Liver (tissue), 9 donors: ENCODE measurements around the gene TMC1. TPM values are rescaled to one million over a fixed set of nuclear protein-coding genes. Genes with fewer than 3 reads are reported as not detected.

Experiments used
- DNase-seq: peaks from one replicate; pipeline ENCODE4 v3.0.0-alpha.2; 2017; ENCODE audit warnings: low spot score
- H3K27ac ChIP-seq, 2 donors: one replicate each; pipeline ENCODE4 v1.7.0; 2013; ENCODE audit warnings: inconsistent platforms in 2 of 2, low read length in 2 of 2, control low read depth in 1 of 2, low read depth in 1 of 2, mild to moderate bottlenecking in 1 of 2
- H3K27me3 ChIP-seq, 4 donors: one replicate each; pipeline versions ENCODE4 v1.6.1 to v1.7.0; 2013; ENCODE audit warnings: low read length in 3 of 4, inconsistent platforms in 1 of 4, mild to moderate bottlenecking in 1 of 4, moderate library complexity in 1 of 4; ENCODE audit not compliant: control insufficient read depth in 4 of 4, insufficient read depth in 4 of 4
- H3K36me3 ChIP-seq, 4 donors: one replicate each; pipeline versions ENCODE4 v1.6.1 to v1.7.0; 2013; ENCODE audit warnings: low read length in 3 of 4, mild to moderate bottlenecking in 3 of 4, low read depth in 1 of 4, moderate library complexity in 1 of 4; ENCODE audit not compliant: control insufficient read depth in 4 of 4, insufficient read depth in 3 of 4
- H3K4me1 ChIP-seq, 4 donors: one replicate each; pipeline versions ENCODE4 v1.6.1 to v1.7.0; 2013; ENCODE audit warnings: low read length in 3 of 4, mild to moderate bottlenecking in 3 of 4, moderate library complexity in 1 of 4; ENCODE audit not compliant: control insufficient read depth in 4 of 4, insufficient read depth in 4 of 4
- H3K4me3 ChIP-seq, 3 donors: one replicate each; pipeline versions ENCODE4 v1.6.1 to v1.7.0; 2013; ENCODE audit warnings: low read length in 3 of 3, control low read depth in 1 of 3, low read depth in 1 of 3, mild to moderate bottlenecking in 1 of 3
- H3K9ac ChIP-seq, 2 donors: one replicate each; pipeline ENCODE4 v1.7.0; 2013; ENCODE audit warnings: low read length in 2 of 2, mild to moderate bottlenecking in 2 of 2, moderate library complexity in 2 of 2, control low read depth in 1 of 2, low read depth in 1 of 2
- H3K9me3 ChIP-seq, 4 donors: one replicate each; pipeline versions ENCODE4 v1.6.1 to v1.7.0; 2013; ENCODE audit warnings: low read length in 3 of 4; ENCODE audit not compliant: control insufficient read depth in 4 of 4
- ATF3 ChIP-seq: IDR thresholded peaks from 2 replicates; pipeline ENCODE4 v1.6.1; 2016; ENCODE audit warnings: antibody characterized with exemption
- CTCF ChIP-seq: fragments of 150-350 bp; IDR thresholded peaks from 2 replicates; pipeline ENCODE4 v1.5.1; 2017; ENCODE audit warnings: improper control_type of control experiment, low read depth, low read length; ENCODE audit not compliant: missing input control
- EGR1 ChIP-seq, 2 donors: IDR thresholded peaks; 2 replicates each; pipeline ENCODE4 v1.6.1; 2016 to 2018; ENCODE audit warnings: antibody characterized with exemption in 2 of 2, low read depth in 2 of 2
- FOXA1 ChIP-seq: IDR thresholded peaks from 2 replicates; pipeline ENCODE4 v1.6.1; 2016; ENCODE audit warnings: antibody characterized with exemption
- FOXA2 ChIP-seq: IDR thresholded peaks from 2 replicates; pipeline ENCODE4 v1.6.1; 2016; ENCODE audit warnings: antibody characterized with exemption
- GABPA ChIP-seq, 2 donors: IDR thresholded peaks in 1 of 2; conservative IDR thresholded peaks in 1 of 2; 2 replicates each; pipeline ENCODE4 v1.6.1; 2016; ENCODE audit warnings: antibody characterized with exemption in 2 of 2, mild to moderate bottlenecking in 1 of 2, moderate library complexity in 1 of 2
- HNF4A ChIP-seq, 2 donors: conservative IDR thresholded peaks; 2 replicates each; pipeline ENCODE4 v1.6.1; 2016; ENCODE audit warnings: antibody characterized with exemption in 2 of 2, mild to moderate bottlenecking in 2 of 2
- HNF4G ChIP-seq: IDR thresholded peaks from 2 replicates; pipeline ENCODE4 v1.6.1; 2016; ENCODE audit warnings: antibody characterized with exemption
- JUND ChIP-seq, 2 donors: IDR thresholded peaks; 2 replicates each; pipeline ENCODE4 v1.6.1; 2016; ENCODE audit warnings: antibody characterized with exemption in 2 of 2
- NR2F2 ChIP-seq: IDR thresholded peaks from 2 replicates; pipeline ENCODE4 v1.6.1; 2016; ENCODE audit warnings: antibody characterized with exemption
- RAD21 ChIP-seq, 2 donors: IDR thresholded peaks; 2 replicates each; pipeline ENCODE4 v1.6.1; 2016; ENCODE audit warnings: antibody characterized with exemption in 2 of 2, mild to moderate bottlenecking in 2 of 2
- SP1 ChIP-seq: IDR thresholded peaks from 2 replicates; pipeline ENCODE4 v1.6.1; 2018; ENCODE audit warnings: antibody characterized with exemption, mild to moderate bottlenecking
- TAF1 ChIP-seq: conservative IDR thresholded peaks from 2 replicates; pipeline ENCODE4 v1.6.1; 2016; ENCODE audit warnings: antibody characterized with exemption, mild to moderate bottlenecking
- ZBTB33 ChIP-seq: IDR thresholded peaks from 2 replicates; pipeline ENCODE4 v1.6.1; 2016; ENCODE audit warnings: antibody characterized with exemption
- WGBS: extraction: QIAGEN DNeasy Blood & Tissue Kit; methylation state at CpG from one replicate; pipeline ENCODE4 v1.1.7; 2013; 5-methylcytosine and 5-hydroxymethylcytosine counted together
- polyA plus RNA-seq, 2 donors: library from polyadenylated mRNA; stranded (reverse) in 1 of 2; unstranded in 1 of 2; fragments of 200-250 nt in 1 of 2; fragments of >200 nt in 1 of 2; fragmentation: Nextera tagmentation in 1 of 2; extraction: Ambion mirVana in 1 of 2; gene quantifications; one replicate each; pipeline versions ENCODE4 v1.2.1 to v1.2.3, GENCODE V29; 2013 to 2015
- total RNA-seq, 2 donors: library from RNA; depleted of rRNA; stranded (reverse); fragments of >200 nt; gene quantifications; one replicate each; pipeline ENCODE4 v1.2.3, GENCODE V29; 2014
- TF ChIP-seq, protein P1 (sequence below): IDR thresholded peaks from 2 replicates; pipeline ENCODE4 v1.6.1; 2016; ENCODE audit warnings: antibody characterized with exemption
- donor health status: healthy.
- donor health status: healthy.
- donor health status: healthy.
- donor health status: healthy.
- donor health status: healthy.

TMC1 gene
- total and polyA plus RNA-seq, 4 donors = 0.09 TPM; not detected in 3

DNA sequence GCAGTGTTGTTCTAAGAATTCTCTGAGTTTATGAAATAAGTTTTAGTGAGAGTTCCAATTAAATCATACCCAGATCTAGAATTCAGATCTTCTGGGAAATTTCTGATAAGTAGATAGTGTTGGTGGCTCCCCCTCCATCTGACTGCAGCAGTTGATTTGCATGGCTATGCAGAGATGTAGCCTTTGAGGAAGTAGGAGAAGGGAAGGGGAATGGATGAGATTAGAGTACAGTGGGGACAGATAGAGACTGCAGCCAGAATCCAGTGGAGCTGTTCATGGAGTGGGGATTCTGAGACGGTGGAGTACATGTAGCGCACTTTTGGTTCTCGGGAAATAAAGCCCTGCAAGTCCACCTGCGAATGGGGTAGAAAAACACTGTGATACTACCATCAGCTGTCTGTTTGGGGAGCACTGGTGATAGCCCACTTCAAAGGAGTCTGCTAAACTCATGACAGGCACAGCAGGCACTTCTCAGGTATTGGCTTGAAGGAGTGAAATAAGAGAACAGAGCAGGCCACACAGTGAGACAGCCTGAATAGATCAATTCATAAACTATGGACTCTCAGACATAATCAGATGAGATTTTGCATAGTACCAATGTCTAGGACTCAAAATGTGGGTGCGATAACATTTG, 334.6 kb downstream of the TMC1 start:
- Histone ChIP-seq H3K9ac (no peak overlapping the region), H3K36me3 (no peaks in the 10 kb centered on the region), H3K27me3 (no peaks in the 10 kb centered on the region), H3K9me3 (no peaks in the 10 kb centered on the region), H3K4me3 (no peak overlapping the region), H3K4me1 (peaks cover 4 to 16% (median 14%) of the 10 kb centered on the region in 4 donors), H3K27ac (no peak overlapping the region)
- no peak for DNase-seq
- no peak for TF ChIP-seq SP1
- TF ChIP-seq FOXA2 = no peak
- WGBS = 87% methylated on average over 5 of the region's 5 CpGs

GRCh38 chr9:72856972-72857623, 335.7 kb downstream of the TMC1 start:
- no peaks in the 10 kb centered on the region for H3K9me3 ChIP-seq
- peak overlapping the region; percentile 22 to 87 for H3K9ac ChIP-seq
- TF ChIP-seq CTCF = peak; percentile 74
- peak; percentile 85 to 88 for TF ChIP-seq RAD21 (IDR thresholded peaks at IDR 0.05)
- TF ChIP-seq NR2F2 = peak; percentile 10
- no peak for TF ChIP-seq ZBTB33
- no peak for TF ChIP-seq ATF3
- peaks cover 4 to 16% (median 14%) of the 10 kb centered on the region in 4 donors for H3K4me1 ChIP-seq
- H3K36me3 ChIP-seq = no peaks in the 10 kb centered on the region
- H3K27me3 ChIP-seq = no peaks in the 10 kb centered on the region
- H3K4me3 ChIP-seq = no peak overlapping the region
- peak overlapping the region; percentile 90 to 91 for H3K27ac ChIP-seq
- 47% methylated on average over 8 of the region's 8 CpGs for WGBS
- DNase-seq = no peak

- 83% methylated on average over 2 of the region's 2 CpGs for whole genome bisulfite sequencing
- H3K36me3 ChIP-seq = no peaks in the 10 kb centered on the region
- peak overlapping the region; percentile 90 to 91 for H3K27ac ChIP-seq
- no peaks in the 10 kb centered on the region for H3K27me3 ChIP-seq
- peaks cover 4 to 16% (median 14%) of the 10 kb centered on the region in 4 donors for H3K4me1 ChIP-seq
- no peak for DNase-seq
- H3K4me3 ChIP-seq = no peak overlapping the region
- no peaks in the 10 kb centered on the region for H3K9me3 ChIP-seq
- peak overlapping the region in 1 of 2 donors; percentile 87 for H3K9ac ChIP-seq
- TF ChIP-seq GABPA (IDR thresholded peaks at IDR 0.05 in 1 of 2, conservative IDR thresholded peaks at IDR 0.05 in 1 of 2) (no peak), ATF3 (no peak), FOXA1 (no peak), CTCF (no peak), NR2F2 (no peak), EGR1 (IDR thresholded peaks at IDR 0.05; ENCODE audit: low read depth in 2 of 2) (no peak), JUND (IDR thresholded peaks at IDR 0.05) (no peak), ZBTB33 (no peak), HNF4A (conservative IDR thresholded peaks at IDR 0.05) (no peak), HNF4G (no peak), FOXA2 (no peak), SP1 (no peak), RAD21 (IDR thresholded peaks at IDR 0.05) (no peak), TAF1 (no peak)
- TF ChIP-seq, protein P1, sequence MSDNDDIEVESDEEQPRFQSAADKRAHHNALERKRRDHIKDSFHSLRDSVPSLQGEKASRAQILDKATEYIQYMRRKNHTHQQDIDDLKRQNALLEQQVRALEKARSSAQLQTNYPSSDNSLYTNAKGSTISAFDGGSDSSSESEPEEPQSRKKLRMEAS = no peak
These were observed 336.2 kb downstream of the TMC1 start for GRCh38 chr9:72857624-72857996.
